Immature natural killer cell (primary cell): Measurements from ENCODE around the gene RBM45. TPM values are rescaled to one million over a fixed set of nuclear protein-coding genes. Genes with fewer than 3 reads are reported as not detected.
A peak's percentile ranks its signal among the peaks of the same experiment; 100 is the strongest.
"Not testable (repeated sequence)": the region's sequence is repeated elsewhere in the genome, so short reads cannot be mapped to it uniquely, and the experiment has no call there.

Experiments used
- DNase-seq, 3 donors: peaks; one replicate each; pipeline ENCODE4 v3.0.0; 2022; ENCODE audit warnings: mixed read lengths in 1 of 3
- H3K27ac Mint-ChIP-seq, 6 donors: one replicate each; pipeline ENCODE4 v1.8.0; 2020; ENCODE audit warnings: mixed read lengths in 6 of 6, mild to moderate bottlenecking in 5 of 6, inconsistent platforms in 4 of 6, moderate library complexity in 3 of 6
- H3K27me3 Mint-ChIP-seq, 3 donors: one replicate each; pipeline ENCODE4 v1.8.0; 2020 to 2021; ENCODE audit warnings: low read depth in 3 of 3, mild to moderate bottlenecking in 3 of 3, mixed read lengths in 3 of 3, moderate library complexity in 3 of 3, inconsistent platforms in 1 of 3
- H3K36me3 Mint-ChIP-seq, 3 donors: one replicate each; pipeline ENCODE4 v1.8.0; 2020; ENCODE audit warnings: mixed read lengths in 3 of 3, inconsistent platforms in 2 of 3, mild to moderate bottlenecking in 2 of 3
- H3K4me1 Mint-ChIP-seq, 2 donors: one replicate each; pipeline ENCODE4 v1.8.0; 2020; ENCODE audit warnings: inconsistent platforms in 2 of 2, mild to moderate bottlenecking in 2 of 2, mixed read lengths in 2 of 2, moderate library complexity in 1 of 2
- H3K4me3 Mint-ChIP-seq, 5 donors: one replicate each; pipeline ENCODE4 v1.8.0; 2020; ENCODE audit warnings: mild to moderate bottlenecking in 5 of 5, mixed read lengths in 5 of 5, inconsistent platforms in 3 of 5, moderate library complexity in 3 of 5
- H3K9me3 Mint-ChIP-seq, 6 donors: one replicate each; pipeline ENCODE4 v1.8.0; 2020; ENCODE audit warnings: mild to moderate bottlenecking in 6 of 6, mixed read lengths in 6 of 6, inconsistent platforms in 4 of 6, moderate library complexity in 3 of 6
- polyA plus RNA-seq, 3 donors: library from polyadenylated mRNA; unstranded; fragments of 300-500 nt; fragmentation: Illumina TruSeq; gene quantifications; one replicate each; pipeline ENCODE4 v1.2.3, GENCODE V29; 2021

The RBM45 gene
- polyA plus RNA-seq, 3 donors from 2014 or later, result 4.4 to 10.6 (median 7.2) TPM

DNA sequence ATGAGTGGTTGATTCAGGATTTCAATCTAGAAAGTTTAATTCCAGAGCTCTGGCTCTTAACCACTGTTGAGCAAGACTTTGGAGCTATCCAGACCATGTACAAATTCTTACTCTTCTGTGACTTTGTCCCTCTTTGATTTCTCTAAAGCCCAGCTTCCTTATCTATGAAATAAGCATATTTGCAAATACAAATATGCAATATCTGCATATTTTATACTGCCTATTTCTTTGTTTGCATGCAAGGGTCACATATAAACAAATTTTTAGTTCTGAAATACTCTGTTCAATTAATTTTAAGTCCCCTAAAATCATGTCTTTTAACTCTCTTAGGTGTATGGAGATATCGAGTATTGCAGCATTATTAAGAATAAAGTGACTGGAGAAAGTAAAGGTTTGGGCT is 5.5 kb downstream of the RBM45 start:
- Mint-ChIP-seq H3K36me3 (peaks cover 9 to 39% (median 10%) of the 10 kb centered on the region in 3 donors), H3K4me1 (peaks cover 18 to 24% of the 10 kb centered on the region in 2 donors)

DNA sequence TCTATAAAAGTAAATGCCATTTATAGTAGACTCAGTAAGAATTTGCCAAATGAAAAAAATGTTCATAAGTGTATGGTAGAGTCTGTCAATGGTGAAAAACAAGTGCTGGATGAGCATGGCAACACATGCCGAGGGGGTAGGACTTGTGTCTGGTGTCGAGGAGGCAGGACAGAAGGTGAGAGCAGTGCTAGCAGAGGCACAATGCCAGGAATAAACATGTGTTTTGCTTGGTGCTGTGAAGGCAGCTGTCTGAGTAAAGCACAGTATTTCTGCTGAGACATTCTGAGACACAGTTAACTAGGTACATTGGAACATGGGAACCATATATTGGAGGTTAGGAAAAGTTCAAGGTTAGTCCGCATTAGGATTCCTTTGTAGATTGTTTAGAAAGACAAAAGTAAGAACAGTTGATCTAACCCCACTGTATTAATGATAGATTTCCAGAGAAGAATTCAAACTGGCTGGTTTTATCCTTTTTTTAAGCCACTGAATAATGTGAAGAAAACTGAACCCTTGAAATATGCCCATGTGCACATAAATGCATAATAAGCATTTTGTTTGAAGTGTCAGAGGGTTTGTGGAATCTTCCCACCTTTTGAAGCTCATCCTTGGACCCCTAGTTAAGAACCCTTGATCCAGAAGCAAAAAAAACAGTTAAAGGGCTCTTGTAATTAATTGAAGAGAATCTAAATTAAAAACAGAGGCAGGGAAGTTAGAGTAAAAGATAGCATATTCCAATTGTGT is 7.1 kb downstream of the RBM45 start:
- no peak overlapping the region for H3K4me3 Mint-ChIP-seq
- H3K9me3 Mint-ChIP-seq, result no peaks in the 10 kb centered on the region
- peaks cover 10 to 46% (median 14%) of the 10 kb centered on the region in 3 donors for H3K36me3 Mint-ChIP-seq
- no peak overlapping the region for H3K27ac Mint-ChIP-seq
- no peak for DNase-seq
- no peaks in the 10 kb centered on the region for H3K27me3 Mint-ChIP-seq
- peaks cover 7 to 8% of the 10 kb centered on the region in 2 donors for H3K4me1 Mint-ChIP-seq

More for the DNA sequence above, 5.5 kb downstream of the RBM45 start:
- Mint-ChIP-seq H3K27ac (no peak overlapping the region), H3K4me3 (no peak overlapping the region), H3K9me3 (no peaks in the 10 kb centered on the region), H3K27me3 (no peaks in the 10 kb centered on the region)
- no peak for DNase-seq

DNA sequence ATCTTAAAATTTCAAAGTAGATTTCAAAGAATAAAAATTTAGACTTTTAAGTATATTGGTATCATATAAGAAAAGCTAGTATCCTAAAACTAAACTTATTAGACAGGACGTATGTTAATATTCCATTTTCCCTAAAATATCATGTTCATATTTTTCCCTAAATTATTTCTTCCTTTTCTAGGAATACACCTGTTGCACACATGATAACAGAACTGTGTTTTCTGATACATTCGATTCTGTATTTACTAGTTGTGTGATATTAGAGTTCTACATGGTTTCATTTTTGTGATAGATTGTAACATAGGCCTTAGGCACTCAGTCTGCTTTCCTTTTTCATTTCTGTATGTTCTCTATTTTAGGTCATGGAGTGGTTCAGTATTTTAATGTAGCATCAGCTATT is 10.9 kb downstream of the RBM45 start:
- H3K4me1 Mint-ChIP-seq, result no peaks in the 10 kb centered on the region
- no peaks in the 10 kb centered on the region for H3K27me3 Mint-ChIP-seq
- DNase-seq, result no peak
- peaks cover 23 to 54% (median 25%) of the 10 kb centered on the region in 3 donors for H3K36me3 Mint-ChIP-seq
- no peak overlapping the region for H3K4me3 Mint-ChIP-seq
- H3K27ac Mint-ChIP-seq, result no peak overlapping the region
- no peaks in the 10 kb centered on the region for H3K9me3 Mint-ChIP-seq

DNA sequence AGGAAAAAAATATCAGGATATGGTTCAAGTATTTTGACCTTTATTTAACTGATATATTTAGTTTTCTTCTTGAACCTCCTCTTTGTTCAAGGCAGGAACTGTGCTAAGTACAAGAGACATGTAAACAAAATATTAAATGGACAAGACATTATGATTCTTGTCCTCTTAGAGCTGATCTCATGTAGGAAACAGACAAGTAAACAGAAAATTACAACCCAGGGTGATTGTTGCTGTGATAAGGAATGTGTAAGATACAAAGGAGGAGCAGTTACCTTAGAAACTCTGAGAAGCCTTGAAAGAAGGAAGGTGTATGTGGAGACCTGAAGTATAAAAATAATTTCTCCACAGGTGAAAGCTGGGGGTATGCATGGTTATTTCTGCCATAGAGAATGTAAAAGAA is 12.9 kb downstream of the RBM45 start:
- peaks cover 26 to 56% (median 28%) of the 10 kb centered on the region in 3 donors for H3K36me3 Mint-ChIP-seq

DNA sequence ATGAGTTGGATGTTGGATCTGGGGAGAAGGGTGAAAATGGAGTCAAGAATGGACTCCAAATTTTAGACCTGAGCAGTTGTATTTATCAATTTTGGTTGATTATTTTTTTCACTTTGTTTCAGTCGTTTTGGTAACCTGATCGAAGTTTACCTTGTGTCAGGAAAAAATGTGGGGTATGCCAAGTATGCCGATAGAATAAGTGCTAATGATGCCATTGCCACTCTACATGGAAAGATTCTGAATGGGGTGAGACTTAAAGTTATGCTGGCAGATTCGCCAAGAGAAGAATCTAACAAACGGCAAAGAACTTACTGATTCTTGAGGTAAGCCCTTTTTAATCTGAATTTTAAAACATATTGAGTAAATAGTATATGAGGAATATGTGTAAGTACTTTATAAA is 13.6 kb downstream of the RBM45 start:
- H3K9me3 Mint-ChIP-seq, result no peaks in the 10 kb centered on the region
- peaks cover 30 to 52% (median 32%) of the 10 kb centered on the region in 3 donors for H3K36me3 Mint-ChIP-seq
- no peak for DNase-seq
- no peak overlapping the region for H3K4me3 Mint-ChIP-seq
- no peaks in the 10 kb centered on the region for H3K27me3 Mint-ChIP-seq
- no peaks in the 10 kb centered on the region for H3K4me1 Mint-ChIP-seq
- H3K27ac Mint-ChIP-seq, result no peak overlapping the region

More for the DNA sequence above, 12.9 kb downstream of the RBM45 start:
- Mint-ChIP-seq H3K4me1 (no peaks in the 10 kb centered on the region), H3K9me3 (no peaks in the 10 kb centered on the region), H3K4me3 (no peak overlapping the region), H3K27me3 (no peaks in the 10 kb centered on the region), H3K27ac (peak overlapping the region in 1 of 6 donors; percentile 40)
- no peak for DNase-seq

DNA sequence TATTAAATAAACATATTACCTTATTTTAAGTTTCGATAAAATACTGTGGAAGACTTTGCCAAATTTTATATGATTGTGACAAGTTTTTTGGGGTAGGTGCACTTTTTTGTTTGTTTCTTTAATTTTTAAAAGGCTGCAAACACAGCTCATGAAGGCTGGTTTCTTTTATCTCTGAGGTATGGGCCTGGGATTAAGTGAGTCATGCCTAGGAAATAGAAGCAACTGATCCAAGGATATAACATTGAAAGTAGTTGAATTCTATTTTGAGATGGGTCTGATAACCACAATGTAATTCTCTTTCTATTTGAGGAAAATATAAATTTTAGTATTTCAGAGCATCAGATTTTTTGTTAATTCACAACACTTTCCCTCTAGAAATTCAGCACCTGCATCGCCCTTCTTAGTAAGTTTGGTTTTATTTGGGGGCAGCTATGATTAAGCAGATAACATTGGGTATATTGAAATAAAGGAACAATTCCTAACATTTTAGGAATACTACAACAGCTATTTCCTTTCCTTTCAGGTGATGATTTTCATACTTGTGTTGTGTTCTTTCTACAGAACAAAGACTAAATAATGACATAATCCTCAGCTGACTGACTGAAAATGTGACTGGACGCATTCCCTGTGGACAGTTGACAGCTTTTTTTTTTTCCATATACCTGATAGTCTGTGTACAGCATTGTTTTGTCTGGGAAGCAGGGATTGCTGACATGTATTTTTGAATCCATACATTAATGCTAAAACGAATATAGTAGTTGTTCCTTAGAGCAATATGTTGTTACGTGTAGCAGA is 16.8 kb downstream of the RBM45 start:
- Mint-ChIP-seq H3K9me3 (no peaks in the 10 kb centered on the region), H3K4me3 (no peak overlapping the region), H3K27me3 (no peaks in the 10 kb centered on the region), H3K27ac (no peak overlapping the region), H3K4me1 (no peaks in the 10 kb centered on the region), H3K36me3 (peaks cover 31 to 52% (median 32%) of the 10 kb centered on the region in 3 donors)
- no peak for DNase-seq

DNA sequence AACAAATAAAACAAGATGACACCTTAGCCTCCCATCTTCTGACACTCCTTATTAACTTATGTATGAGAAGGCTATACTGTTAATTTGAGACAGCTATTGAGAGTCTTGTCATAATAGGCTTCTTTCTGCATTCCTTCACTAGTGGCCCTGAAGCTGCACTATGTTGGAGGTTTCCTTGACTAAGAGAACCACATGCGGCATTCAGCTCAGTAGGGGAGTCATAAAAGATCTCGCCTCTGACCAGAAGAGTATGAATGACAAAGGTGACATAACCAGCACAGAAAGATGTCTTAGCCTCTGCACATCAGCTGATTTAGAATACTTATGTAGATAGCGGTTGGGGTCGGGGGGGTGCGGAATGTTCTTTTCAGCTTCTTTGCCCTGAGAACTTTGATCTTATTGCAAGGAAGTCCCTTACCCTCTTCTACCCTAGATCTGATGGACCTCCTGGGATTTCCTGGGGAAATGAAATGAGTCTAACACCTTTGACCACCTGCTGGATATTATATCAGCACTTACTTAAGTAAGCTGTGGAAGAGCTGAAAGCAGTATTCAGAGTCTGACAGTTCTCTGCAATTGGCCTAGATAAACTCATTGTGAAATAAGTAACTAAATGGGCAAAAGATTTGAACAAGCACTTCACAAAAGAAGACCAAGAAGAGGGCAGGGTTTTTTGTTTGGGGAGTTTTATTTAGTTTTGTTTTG is 24.2 kb downstream of the RBM45 start:
- Mint-ChIP-seq H3K4me1 (no peaks in the 10 kb centered on the region), H3K27me3 (peaks cover 0 to 1% (median 0%) of the 10 kb centered on the region in 3 donors), H3K9me3 (no peaks in the 10 kb centered on the region), H3K27ac (no peak overlapping the region), H3K4me3 (no peak overlapping the region), H3K36me3 (peaks cover 14 to 28% (median 16%) of the 10 kb centered on the region in 3 donors)
- DNase-seq, result no peak

DNA sequence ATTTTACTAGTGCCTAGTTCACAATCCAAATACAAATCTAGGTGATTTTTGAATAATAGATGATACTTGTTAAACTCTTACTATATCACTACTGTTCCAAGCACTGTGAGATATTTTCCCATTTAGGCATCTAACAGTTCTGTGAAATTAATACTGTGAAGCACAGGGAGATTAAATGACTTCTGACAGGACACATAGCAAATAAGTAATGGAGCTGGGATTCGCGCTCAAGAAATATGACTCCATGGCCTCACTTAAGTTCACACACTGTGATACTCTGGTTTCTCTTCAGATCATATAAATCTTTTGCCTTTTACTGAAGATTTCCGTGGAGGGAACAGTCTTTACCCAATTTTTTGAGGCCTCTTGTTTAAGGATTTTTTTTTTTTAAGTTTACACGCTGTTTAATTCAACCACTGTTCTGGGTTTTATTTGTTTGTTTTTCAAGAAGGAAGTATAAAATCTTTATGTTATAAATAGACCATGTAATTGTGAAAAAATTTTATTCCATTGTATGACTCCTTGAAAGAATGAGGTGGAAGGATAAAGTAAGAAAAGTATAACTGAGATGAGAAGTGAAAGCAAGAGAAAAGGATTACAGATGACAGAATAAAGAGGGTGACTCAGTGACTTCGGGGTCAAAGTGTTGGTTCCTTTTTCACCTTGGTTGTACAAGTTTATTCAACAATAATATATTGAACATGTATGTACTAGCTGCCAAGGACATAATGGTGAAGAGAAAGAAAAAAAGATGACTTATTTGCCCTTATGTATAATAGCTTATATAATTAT is 30.2 kb downstream of the RBM45 start:
- Mint-ChIP-seq H3K36me3 (no peaks in the 10 kb centered on the region), H3K4me3 (no peak overlapping the region), H3K27ac (no peak overlapping the region), H3K27me3 (peaks cover 1 to 29% (median 5%) of the 10 kb centered on the region in 3 donors), H3K9me3 (no peaks in the 10 kb centered on the region), H3K4me1 (no peaks in the 10 kb centered on the region)
- DNase-seq, result no peak

DNA sequence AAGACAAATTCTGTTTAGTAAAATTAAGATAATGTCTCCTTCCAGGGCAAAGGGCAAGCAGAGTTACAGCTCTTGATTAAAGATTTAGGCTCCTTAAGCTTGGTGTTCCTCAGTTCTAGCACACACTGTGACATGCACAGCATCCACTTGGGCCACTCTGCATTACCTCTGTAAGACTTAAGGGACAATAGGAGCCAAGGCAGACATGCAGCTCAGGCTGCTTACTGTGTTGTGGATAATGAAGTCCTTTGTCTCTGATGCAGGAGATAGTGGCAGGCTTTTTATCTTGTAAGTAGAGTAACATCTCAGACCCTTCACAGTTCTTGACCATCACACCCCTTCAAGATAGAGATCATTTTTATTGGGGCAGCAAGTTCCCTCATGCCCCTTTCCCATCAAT is 31.2 kb downstream of the RBM45 start:
- H3K4me3 Mint-ChIP-seq, result no peak overlapping the region
- H3K27ac Mint-ChIP-seq, result no peak overlapping the region
- no peak for DNase-seq
- H3K27me3 Mint-ChIP-seq, result peaks cover 1 to 29% (median 4%) of the 10 kb centered on the region in 3 donors
- H3K9me3 Mint-ChIP-seq, result no peaks in the 10 kb centered on the region
- no peaks in the 10 kb centered on the region for H3K36me3 Mint-ChIP-seq
- no peaks in the 10 kb centered on the region for H3K4me1 Mint-ChIP-seq

DNA sequence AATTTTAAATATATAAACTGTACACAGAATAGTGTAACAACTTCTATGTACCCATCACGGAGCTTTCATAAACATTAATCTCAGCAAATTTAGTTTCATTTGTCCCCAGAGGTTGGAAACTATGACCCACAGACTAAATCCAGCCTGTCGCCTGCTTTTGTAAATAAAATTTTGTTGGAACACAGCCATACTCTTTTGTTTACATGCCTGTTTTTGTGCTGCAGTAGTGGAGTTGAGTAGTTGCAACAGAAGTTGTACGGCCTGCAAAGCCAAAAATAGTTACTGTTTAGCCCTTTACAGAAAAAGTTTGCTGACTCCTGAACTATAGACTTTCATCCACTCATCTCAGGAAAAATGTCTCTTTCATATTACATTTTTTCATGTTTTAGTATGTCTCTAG is 39.8 kb downstream of the RBM45 start:
- DNase-seq, result no peak
- Mint-ChIP-seq H3K36me3 (no peaks in the 10 kb centered on the region), H3K27me3 (peaks cover 0 to 14% (median 0%) of the 10 kb centered on the region in 3 donors), H3K27ac (no peak overlapping the region), H3K4me3 (no peak overlapping the region), H3K4me1 (no peaks in the 10 kb centered on the region), H3K9me3 (peaks cover 0 to 2% (median 0%) of the 10 kb centered on the region in 6 donors)

DNA sequence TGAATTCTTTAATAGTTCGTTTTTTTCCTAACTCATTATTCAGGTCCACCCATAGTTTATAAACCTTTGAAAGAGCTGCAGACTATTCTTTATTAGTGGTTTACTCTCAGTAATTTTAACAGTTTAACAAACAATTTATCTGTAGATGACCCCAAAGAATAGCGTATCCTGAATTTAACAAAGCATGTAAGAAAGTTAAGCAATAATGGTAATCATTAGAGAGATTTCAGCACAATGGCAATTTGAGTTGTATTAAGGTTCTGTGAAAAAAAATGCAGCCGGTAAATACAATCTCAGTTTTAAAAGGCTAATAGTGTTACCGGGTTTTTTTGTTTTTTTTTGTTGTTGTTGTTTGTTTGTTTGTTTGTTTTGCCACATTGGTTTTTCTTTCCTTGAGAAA is 40.3 kb downstream of the RBM45 start:
- Mint-ChIP-seq H3K9me3 (peaks cover 0 to 2% (median 0%) of the 10 kb centered on the region in 6 donors), H3K4me3 (no peak overlapping the region), H3K36me3 (no peaks in the 10 kb centered on the region), H3K4me1 (no peaks in the 10 kb centered on the region), H3K27ac (no peak overlapping the region), H3K27me3 (peaks cover 0 to 14% (median 0%) of the 10 kb centered on the region in 3 donors)
- DNase-seq, result no peak

DNA sequence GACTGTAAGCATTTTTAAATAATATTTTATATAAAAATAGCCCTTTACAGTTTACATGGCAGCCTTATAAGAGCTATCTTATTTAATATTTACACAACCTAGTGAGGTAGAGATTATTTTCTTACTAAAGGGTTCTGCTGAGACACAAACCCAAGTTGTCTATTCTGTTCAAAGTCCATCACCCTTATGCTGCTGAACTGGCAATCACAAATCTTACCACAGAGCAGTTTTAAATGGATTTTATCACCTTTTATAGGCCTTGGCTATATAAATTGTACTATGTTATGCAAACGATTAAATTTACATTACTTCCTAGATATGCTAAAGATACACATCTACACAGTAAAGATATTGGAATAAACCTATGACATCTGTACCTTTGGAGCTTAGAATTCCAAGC is 40.7 kb downstream of the RBM45 start:
- peaks cover 0 to 2% (median 0%) of the 10 kb centered on the region in 6 donors for H3K9me3 Mint-ChIP-seq
- H3K27me3 Mint-ChIP-seq, result peaks cover 0 to 17% (median 0%) of the 10 kb centered on the region in 3 donors
- DNase-seq, result no peak
- no peak overlapping the region for H3K27ac Mint-ChIP-seq
- no peaks in the 10 kb centered on the region for H3K36me3 Mint-ChIP-seq
- H3K4me1 Mint-ChIP-seq, result no peaks in the 10 kb centered on the region
- H3K4me3 Mint-ChIP-seq, result no peak overlapping the region

DNA sequence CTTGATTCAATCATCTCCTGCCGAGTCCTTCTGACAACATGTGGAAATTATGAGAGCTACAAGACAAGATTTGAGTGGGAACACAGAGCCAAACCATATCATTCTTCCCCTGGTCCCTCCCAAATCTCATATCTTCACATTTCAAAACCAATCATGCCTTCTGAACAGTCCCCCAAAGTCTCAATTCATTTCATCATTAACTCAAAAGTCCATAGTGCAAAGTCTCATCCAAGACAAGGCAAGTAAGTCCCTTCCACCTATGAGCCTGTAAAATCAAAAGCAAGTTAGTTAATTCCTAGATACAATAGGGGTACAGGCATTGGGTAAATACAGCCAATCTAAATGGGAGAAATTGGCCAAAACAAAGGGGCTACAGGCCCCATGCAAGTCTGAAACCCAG is 41.6 kb downstream of the RBM45 start:
- not testable (repeated sequence) for H3K4me1 Mint-ChIP-seq, DNase-seq, H3K36me3 Mint-ChIP-seq, H3K4me3 Mint-ChIP-seq, H3K27ac Mint-ChIP-seq, H3K9me3 Mint-ChIP-seq
- H3K27me3 Mint-ChIP-seq, result peaks cover 0 to 14% (median 1%) of the 10 kb centered on the region in 3 donors
